Measurements from ENCODE around the gene GPR68.

- TF ChIP-seq CTCF (IDR thresholded peaks at IDR 0.05; ENCODE audit: low read depth, low read length) = no peak
- no peak for TF ChIP-seq EZH2phosphoT487 (IDR thresholded peaks at IDR 0.05; ENCODE audit: low read depth)
Measured at GRCh38 chr14:91185721-91186120, 58.8 kb downstream of the GPR68 start.

Data from OCI-LY3 (cell line).